Chondrocyte (in vitro differentiated cells): Measurements from ENCODE around the gene PUS1. TPM values are rescaled to one million over a fixed set of nuclear protein-coding genes. Genes with fewer than 3 reads are reported as not detected.

Experiments
- DNase-seq: peaks from one replicate; pipeline ENCODE4 v3.0.0; 2021; ENCODE audit warnings: mixed read lengths, low spot score
- H3K27ac Mint-ChIP-seq: one replicate; pipeline ENCODE4 v1.8.0; 2021; ENCODE audit warnings: mild to moderate bottlenecking, moderate library complexity, mixed read lengths; ENCODE audit not compliant: unreplicated experiment
- H3K27me3 Mint-ChIP-seq: 2 replicates; pipeline ENCODE4 v1.8.0; 2021; ENCODE audit warnings: low read depth, mixed read lengths
- H3K36me3 Mint-ChIP-seq: 2 replicates; pipeline ENCODE4 v1.8.0; 2021; ENCODE audit warnings: low read depth, mixed read lengths
- H3K4me1 Mint-ChIP-seq: 2 replicates; pipeline ENCODE4 v1.8.0; 2021; ENCODE audit warnings: low read depth, mild to moderate bottlenecking, mixed read lengths
- H3K4me3 Mint-ChIP-seq: one replicate; pipeline ENCODE4 v1.8.0; 2021; ENCODE audit warnings: mild to moderate bottlenecking, moderate library complexity, mixed read lengths; ENCODE audit not compliant: unreplicated experiment
- H3K9me3 Mint-ChIP-seq: 2 replicates; pipeline ENCODE4 v1.8.0; 2021; ENCODE audit warnings: low read depth, mixed read lengths
- total RNA-seq: library from RNA; stranded (reverse); gene quantifications from 3 replicates; pipeline ENCODE4 v1.2.1, GENCODE V29; 2021
- TF ChIP-seq, protein P1 (sequence below): fragments of 200-600 bp; sonication (generic); IDR thresholded peaks from 2 replicates; pipeline ENCODE4 v1.5.0; 2021; ENCODE audit warnings: antibody characterized with exemption, mild to moderate bottlenecking, moderate library complexity

The PUS1 gene
- total RNA-seq, 1 donor from 2014 or later = 19.8 TPM

DNA sequence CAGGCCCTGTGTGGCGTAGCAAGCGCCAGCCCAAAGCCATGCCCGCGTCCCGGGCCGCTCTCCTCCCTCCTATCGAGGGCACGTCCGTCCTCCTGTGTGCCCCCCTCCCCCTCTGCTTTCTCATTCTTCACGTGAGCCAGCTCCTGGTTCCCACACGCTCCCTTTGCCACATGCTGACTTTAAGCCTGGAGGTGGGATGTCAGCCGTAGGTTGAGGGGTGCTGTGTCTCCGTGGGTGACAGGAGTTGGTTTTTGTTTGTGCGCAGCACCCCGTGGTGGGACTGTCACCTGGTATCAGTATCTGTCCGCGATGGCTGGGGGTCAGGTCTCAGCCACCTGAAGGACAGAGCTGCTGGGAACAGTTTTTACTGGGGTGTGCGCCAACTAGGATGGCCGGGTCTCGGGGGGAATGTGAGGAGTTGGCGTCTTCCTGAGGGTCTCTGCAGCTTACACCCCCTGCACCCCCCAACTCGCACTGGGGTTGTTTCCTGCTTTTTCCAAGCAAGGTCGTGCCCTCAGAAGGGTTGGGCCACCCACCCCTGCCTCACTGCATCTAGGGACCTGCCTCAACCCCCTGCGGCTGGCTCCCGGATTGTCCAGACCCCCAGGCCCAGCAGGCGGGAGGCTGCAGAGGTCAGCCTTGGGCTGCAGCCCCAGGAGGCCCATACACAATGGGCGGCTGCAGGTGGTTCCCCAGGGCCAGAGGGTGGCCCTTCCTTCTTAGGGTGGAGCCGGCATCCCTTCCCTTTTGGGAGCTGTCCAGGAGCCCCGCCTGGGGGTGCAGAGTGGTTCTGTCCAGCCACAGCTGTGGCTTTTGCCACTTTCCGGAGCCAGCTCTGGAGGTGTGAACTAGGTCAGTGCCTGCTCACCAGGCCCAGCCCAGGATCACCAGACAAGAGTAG, 27.4 kb upstream of the PUS1 start:
- H3K9me3 Mint-ChIP-seq = no peaks in the 10 kb centered on the region
- H3K27me3 Mint-ChIP-seq = no peaks in the 10 kb centered on the region
- H3K4me3 Mint-ChIP-seq = no peak overlapping the region
- TF ChIP-seq, protein P1, sequence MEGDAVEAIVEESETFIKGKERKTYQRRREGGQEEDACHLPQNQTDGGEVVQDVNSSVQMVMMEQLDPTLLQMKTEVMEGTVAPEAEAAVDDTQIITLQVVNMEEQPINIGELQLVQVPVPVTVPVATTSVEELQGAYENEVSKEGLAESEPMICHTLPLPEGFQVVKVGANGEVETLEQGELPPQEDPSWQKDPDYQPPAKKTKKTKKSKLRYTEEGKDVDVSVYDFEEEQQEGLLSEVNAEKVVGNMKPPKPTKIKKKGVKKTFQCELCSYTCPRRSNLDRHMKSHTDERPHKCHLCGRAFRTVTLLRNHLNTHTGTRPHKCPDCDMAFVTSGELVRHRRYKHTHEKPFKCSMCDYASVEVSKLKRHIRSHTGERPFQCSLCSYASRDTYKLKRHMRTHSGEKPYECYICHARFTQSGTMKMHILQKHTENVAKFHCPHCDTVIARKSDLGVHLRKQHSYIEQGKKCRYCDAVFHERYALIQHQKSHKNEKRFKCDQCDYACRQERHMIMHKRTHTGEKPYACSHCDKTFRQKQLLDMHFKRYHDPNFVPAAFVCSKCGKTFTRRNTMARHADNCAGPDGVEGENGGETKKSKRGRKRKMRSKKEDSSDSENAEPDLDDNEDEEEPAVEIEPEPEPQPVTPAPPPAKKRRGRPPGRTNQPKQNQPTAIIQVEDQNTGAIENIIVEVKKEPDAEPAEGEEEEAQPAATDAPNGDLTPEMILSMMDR = no peak
- peaks cover 20% of the 10 kb centered on the region for H3K4me1 Mint-ChIP-seq
- no peaks in the 10 kb centered on the region for H3K36me3 Mint-ChIP-seq
- DNase-seq = no peak
- H3K27ac Mint-ChIP-seq = no peak overlapping the region

DNA sequence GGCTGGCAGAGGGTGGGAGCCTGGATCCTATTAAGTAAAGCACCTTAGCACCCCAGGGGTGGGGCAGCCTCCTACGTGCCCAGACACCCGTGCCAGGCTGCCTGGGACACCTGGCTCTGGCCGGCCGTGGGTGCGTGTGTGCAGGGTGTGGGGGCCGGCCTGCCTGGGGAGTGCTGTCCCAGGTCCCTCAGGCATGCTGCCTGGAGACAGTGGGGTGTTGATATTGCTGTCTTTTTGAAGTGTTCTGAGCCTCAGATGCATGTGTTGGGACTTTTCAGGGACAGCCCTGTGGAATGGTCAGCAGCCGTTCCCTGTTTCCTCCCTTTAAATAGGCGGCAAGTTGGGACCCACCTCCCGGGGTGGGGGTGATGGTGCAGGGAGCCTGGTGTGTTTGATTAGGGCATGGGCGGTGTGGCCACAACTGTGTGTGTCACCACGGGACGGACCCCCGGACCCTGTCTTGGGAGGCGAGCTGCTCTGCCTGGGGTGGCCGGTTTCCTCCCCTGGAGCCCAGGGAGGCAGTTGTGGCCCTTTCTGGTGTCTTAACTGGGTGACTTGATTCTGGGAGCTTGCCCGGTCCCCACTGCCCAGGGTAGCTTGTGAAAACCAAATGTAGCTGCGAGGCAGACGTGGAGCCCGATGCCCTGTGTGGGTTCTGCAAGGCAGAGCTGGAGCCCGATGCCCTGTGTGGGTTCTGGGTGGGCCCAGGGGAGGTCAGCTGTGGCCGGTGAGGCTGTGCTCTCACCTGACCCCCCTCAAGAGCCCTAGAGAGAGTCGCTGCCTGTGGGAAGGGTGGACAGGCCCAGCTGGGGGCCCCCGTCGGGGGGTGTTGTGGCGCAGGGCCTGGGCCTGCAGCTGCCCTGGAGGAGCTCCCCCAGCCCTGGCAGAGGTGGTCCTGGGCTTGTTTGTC, 26.5 kb upstream of the PUS1 start:
- H3K4me3 Mint-ChIP-seq = no peak overlapping the region
- peaks cover 17% of the 10 kb centered on the region for H3K4me1 Mint-ChIP-seq
- H3K9me3 Mint-ChIP-seq = no peaks in the 10 kb centered on the region
- DNase-seq = no peak
- H3K36me3 Mint-ChIP-seq = no peaks in the 10 kb centered on the region
- H3K27ac Mint-ChIP-seq = no peak overlapping the region
- no peaks in the 10 kb centered on the region for H3K27me3 Mint-ChIP-seq
- TF ChIP-seq, protein P1 = no peak

DNA sequence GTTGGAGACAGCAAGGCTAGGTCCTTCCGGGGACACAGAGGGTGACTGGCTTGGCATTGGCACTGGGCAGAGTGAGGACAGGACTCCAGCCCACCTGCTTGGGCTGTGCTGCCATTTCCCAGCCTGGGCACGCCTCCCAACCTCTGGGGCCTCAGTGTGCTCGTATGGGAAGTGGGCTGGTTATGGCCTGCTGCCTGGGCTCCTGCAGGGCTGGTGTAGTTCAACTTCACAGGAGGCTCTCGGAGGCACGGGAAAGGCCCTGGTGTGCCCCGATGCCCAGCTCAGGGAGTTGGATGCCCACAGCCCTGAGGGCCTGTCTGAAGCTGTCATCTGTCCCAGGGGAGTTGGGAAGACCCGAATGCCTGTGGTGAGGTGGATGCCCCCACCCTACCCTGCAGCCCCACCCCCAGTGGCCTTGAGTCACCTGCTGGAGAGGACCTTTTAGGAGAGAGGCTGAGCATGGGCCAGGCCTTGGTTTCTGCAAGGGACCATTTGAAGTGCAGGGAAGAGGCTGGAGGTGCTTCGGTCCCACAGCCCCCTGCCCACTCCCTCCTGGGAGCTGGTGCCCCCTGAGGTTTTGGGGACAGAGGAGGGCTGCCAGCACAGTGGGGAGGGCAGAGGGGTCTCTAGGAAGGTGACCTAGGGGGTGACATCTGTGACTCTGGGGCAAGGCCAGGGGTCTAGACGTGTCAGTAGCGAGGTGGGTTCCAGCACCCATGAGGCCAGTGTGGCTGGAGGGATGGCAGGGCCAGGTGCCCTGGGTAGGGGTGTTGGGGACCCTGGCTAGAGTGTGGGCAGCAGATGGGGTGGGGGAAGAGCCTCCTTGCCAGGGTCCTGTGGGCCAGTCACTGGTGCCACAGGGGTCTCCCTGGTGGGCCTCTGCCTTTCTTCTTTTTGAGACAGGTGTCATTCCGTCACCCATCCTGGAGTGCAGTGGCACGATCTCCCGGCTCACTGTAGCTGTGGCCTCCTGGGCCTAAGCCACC, 25.5 kb upstream of the PUS1 start:
- Mint-ChIP-seq H3K4me3 (no peak overlapping the region), H3K27ac (no peak overlapping the region), H3K27me3 (no peaks in the 10 kb centered on the region), H3K4me1 (peaks cover 11% of the 10 kb centered on the region), H3K9me3 (no peaks in the 10 kb centered on the region), H3K36me3 (no peaks in the 10 kb centered on the region)
- TF ChIP-seq, protein P1 = no peak
- no peak for DNase-seq

DNA sequence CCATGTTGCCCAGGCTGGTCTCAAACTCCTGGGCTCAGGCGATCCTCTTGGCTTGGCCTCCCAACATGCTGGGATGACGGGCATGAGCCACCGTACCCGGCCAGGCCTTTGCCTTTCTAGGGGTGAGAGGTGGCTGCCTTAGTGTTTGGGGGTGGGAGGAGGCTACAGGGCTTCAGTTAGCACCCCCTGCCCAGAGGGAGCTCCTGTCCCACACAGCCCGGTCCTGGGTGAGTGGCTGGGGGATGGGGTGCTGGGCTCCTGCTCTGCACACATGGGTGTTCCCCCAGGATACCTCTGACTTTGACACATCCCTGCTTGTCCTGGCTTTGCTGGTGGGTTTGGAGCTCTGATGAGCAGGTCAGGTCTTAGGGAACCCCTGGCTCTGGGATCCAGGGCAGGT, 24.7 kb upstream of the PUS1 start:
- Mint-ChIP-seq H3K4me3 (no peak overlapping the region), H3K27me3 (no peaks in the 10 kb centered on the region), H3K27ac (no peak overlapping the region), H3K4me1 (peaks cover 11% of the 10 kb centered on the region), H3K36me3 (peaks cover 2% of the 10 kb centered on the region), H3K9me3 (no peaks in the 10 kb centered on the region)
- no peak for DNase-seq
- TF ChIP-seq, protein P1 = no peak
